Loucy (cell line): ENCODE results near the gene TRAF2.

Experiments used
- CTCF ChIP-seq: fragments of 200-600 bp; sonication (generic); conservative IDR thresholded peaks from 2 replicates; pipeline ENCODE4 v1.5.1; 2014; ENCODE audit warnings: mild to moderate bottlenecking, antibody characterized with exemption, low read length
- EZH2phosphoT487 ChIP-seq: fragments of 200-600 bp; IDR thresholded peaks from 2 replicates; pipeline ENCODE4 v1.6.1; 2018; ENCODE audit warnings: antibody characterized with exemption, mild to moderate bottlenecking, moderate library complexity, borderline replicate concordance

GRCh38 chr9:136849038-136849959, 37.0 kb upstream of the TRAF2 start, which contains the start of gene PHPT1:
- TF ChIP-seq CTCF (no peak), EZH2phosphoT487 (no peak)
